ENCODE results near the gene B3GALT2. TPM values are rescaled to one million over a fixed set of nuclear protein-coding genes. Genes with fewer than 3 reads are reported as not detected.

B3GALT2 gene
- total RNA-seq, 2 donors from 2014 or later = not detected

DNA sequence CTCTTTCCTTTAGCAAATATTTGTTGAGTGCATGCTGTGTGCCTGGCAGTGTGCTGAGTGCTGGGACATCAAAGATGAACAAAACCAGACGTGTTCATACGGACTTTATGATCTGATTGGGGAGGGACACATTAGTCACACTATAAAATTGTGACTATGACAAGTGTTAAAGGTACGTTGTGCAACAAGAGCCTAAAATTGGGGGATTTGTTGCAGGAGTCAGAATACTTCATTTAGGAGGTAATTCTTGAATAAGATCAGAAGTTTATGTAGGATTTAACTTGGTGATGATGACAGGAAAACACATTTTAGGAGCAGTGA, 29.6 kb downstream of the B3GALT2 start:
- Mint-ChIP-seq H3K9me3 (no peaks in the 10 kb centered on the region), H3K27me3 (no peaks in the 10 kb centered on the region), H3K4me1 (ENCODE audit: low read depth in 2 of 2) (peaks cover 8 to 19% of the 10 kb centered on the region in 2 donors), H3K36me3 (peaks cover 5% of the 10 kb centered on the region), H3K27ac (no peak overlapping the region), H3K4me3 (no peak overlapping the region)
- ATAC-seq = no peak
- no peak for DNase-seq (ENCODE audit: low spot score)

DNA sequence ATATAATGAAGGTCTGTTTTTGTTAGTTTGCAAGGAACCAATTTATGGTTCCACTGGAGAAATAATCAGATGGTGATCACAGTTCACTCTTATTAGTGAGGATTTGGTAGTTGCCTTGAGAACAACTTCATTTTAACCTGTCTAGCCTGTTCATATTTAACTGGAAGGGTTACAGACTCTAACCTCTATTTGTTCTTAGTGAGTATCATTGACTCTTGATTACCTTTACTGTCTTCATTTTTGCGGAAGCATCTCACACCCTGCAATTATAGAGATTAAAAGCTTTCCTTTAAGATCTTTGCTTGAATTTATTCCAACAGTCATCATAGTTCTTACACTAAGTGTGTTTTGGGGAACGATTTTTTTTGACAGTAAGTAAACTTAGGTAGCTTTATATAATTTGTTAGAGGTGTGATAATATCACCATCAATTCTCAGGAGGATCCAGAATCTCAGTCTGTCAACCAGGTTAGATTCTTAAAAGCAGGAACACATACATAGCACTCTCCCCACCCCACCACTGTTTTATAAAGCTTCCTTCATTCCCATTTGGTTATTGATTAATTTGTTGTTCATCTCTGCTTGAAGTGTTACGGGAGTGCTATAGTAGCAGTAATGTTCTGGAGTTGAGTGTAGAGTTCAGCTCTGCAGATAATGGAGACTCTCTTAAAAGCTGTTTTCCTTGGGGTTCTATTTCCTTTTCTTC, 30.1 kb downstream of the B3GALT2 start:
- Mint-ChIP-seq H3K4me3 (no peak overlapping the region), H3K4me1 (ENCODE audit: low read depth in 2 of 2) (peaks cover 8 to 19% of the 10 kb centered on the region in 2 donors), H3K27me3 (no peaks in the 10 kb centered on the region), H3K9me3 (no peaks in the 10 kb centered on the region), H3K36me3 (peaks cover 5% of the 10 kb centered on the region), H3K27ac (no peak overlapping the region)
- ATAC-seq (no peak), DNase-seq (ENCODE audit: low spot score) (no peak)

DNA sequence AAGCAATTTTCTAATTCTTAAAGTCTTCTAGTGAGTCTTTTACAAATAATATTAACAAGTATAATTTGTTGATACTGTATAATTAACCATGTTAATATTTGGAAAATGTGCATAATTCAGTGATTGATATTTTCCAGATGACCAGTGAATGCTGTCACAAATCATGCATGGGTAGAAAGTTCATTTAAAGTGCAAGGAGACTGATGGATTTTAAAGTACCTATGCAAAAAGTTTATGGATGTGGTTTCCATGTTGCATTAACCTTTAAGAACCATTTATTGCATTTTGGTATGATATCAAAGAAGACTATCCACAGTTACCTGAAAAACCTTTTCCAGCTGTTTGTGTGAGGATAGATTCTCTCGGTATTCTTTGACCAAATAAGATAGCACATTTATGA, 41.4 kb downstream of the B3GALT2 start:
- H3K27me3 Mint-ChIP-seq = no peaks in the 10 kb centered on the region
- H3K36me3 Mint-ChIP-seq = peaks cover 5% of the 10 kb centered on the region
- H3K4me1 Mint-ChIP-seq (ENCODE audit: low read depth in 2 of 2) = peaks cover 5 to 7% of the 10 kb centered on the region in 2 donors
- H3K9me3 Mint-ChIP-seq = no peaks in the 10 kb centered on the region
- H3K4me3 Mint-ChIP-seq = no peak overlapping the region
- no peak overlapping the region for H3K27ac Mint-ChIP-seq
- DNase-seq (ENCODE audit: low spot score) = no peak
- ATAC-seq = no peak

DNA sequence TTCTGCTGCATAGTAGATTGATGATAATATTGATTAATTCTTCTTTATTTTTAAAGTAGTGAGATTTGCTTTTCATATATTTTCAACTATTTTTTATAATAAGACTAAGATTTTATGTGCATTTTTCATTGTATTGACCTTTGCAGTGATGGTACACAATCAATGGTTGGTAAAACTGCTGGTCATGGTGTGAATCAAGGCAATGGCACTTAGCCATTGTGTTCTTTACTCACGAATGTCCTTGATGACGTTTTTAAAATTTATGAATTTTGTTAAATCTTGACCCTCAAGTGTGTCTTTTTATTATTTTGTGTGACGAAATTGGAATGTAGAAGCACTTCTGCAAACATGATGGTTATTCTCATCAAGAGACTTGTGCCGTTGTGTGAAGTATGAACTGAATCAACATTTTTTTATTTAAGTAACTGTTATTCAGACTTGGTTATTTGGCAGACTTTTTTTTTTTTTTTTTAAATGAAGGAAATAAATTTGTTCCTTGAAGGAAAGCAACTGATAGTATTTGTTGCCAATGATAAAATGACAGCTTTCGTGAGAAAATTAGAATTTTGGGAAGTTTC, 42.0 kb downstream of the B3GALT2 start:
- DNase-seq (ENCODE audit: low spot score) (no peak), ATAC-seq (no peak)
- Mint-ChIP-seq H3K9me3 (no peaks in the 10 kb centered on the region), H3K27me3 (no peaks in the 10 kb centered on the region), H3K4me3 (no peak overlapping the region), H3K36me3 (peaks cover 10% of the 10 kb centered on the region), H3K4me1 (ENCODE audit: low read depth in 2 of 2) (peaks cover 7 to 9% of the 10 kb centered on the region in 2 donors), H3K27ac (no peak overlapping the region)

DNA sequence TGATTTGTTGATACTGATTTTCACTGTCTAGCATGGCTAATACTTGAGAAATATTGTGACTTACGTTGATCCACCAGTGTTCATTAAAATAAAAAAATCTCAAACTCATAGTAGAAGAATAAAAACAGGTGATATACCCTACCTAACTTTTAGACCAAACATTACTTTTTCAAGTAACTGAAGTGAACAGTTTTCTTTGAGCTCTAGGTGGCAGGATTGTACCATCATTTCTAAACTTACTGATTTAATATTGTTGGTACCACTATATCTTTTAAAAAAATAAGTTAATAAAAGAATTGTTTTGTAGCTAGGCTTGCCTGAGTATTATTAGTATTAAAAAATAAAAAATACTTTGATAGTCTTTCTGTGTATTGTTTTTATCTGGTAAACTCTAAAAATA, 43.1 kb downstream of the B3GALT2 start:
- Mint-ChIP-seq H3K27ac (no peak overlapping the region), H3K4me1 (ENCODE audit: low read depth in 2 of 2) (peaks cover 10 to 11% of the 10 kb centered on the region in 2 donors), H3K27me3 (no peaks in the 10 kb centered on the region), H3K9me3 (no peaks in the 10 kb centered on the region), H3K36me3 (peaks cover 15% of the 10 kb centered on the region), H3K4me3 (no peak overlapping the region)
- no peak for ATAC-seq
- no peak for DNase-seq (ENCODE audit: low spot score)

DNA sequence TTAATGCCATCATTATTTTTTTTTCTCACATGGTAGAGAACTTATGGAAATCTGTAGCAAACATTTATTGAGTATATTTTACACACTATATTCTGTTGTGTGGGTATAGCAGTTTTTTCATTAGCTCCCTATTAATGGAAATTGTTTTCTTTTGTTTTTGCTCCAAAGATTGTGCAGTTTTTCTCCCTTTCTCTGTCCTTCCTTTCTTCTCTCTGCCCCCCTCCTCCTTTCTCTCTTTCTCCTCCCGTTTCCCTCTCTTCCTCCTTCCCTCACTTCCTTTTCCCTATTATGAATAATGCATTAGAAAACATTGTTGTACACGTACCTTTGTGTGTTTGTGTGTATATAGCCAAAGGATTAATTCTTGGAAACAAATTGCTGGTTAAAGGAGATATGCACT, 44.0 kb downstream of the B3GALT2 start:
- peaks cover 10 to 11% of the 10 kb centered on the region in 2 donors for H3K4me1 Mint-ChIP-seq (ENCODE audit: low read depth in 2 of 2)
- peaks cover 23% of the 10 kb centered on the region for H3K36me3 Mint-ChIP-seq
- ATAC-seq (no peak), DNase-seq (ENCODE audit: low spot score) (no peak)
- no peak overlapping the region for H3K27ac Mint-ChIP-seq
- no peak overlapping the region for H3K4me3 Mint-ChIP-seq
- no peaks in the 10 kb centered on the region for H3K9me3 Mint-ChIP-seq
- H3K27me3 Mint-ChIP-seq = no peaks in the 10 kb centered on the region

DNA sequence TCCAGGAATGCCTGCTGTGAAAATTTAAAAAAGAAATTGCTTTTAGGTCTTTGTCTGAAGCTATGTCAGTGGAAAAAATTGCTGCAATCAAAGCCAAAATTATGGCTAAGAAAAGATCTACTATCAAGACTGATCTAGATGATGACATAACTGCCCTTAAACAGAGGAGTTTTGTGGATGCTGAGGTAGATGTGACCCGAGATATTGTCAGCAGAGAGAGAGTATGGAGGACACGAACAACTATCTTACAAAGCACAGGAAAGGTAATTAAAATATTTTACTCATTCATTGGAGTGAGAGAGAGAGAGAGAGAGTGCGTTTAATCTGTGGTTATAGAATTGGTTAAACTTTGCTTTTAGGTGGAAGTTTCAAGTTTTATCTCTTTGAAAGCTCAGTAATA, 44.6 kb downstream of the B3GALT2 start:
- Mint-ChIP-seq H3K36me3 (peaks cover 26% of the 10 kb centered on the region), H3K9me3 (no peaks in the 10 kb centered on the region), H3K27ac (peak overlapping the region in 1 of 2 donors; percentile 15), H3K4me1 (ENCODE audit: low read depth in 2 of 2) (peaks cover 10 to 11% of the 10 kb centered on the region in 2 donors), H3K4me3 (no peak overlapping the region), H3K27me3 (no peaks in the 10 kb centered on the region)
- ATAC-seq = no peak
- DNase-seq (ENCODE audit: low spot score) = no peak

DNA sequence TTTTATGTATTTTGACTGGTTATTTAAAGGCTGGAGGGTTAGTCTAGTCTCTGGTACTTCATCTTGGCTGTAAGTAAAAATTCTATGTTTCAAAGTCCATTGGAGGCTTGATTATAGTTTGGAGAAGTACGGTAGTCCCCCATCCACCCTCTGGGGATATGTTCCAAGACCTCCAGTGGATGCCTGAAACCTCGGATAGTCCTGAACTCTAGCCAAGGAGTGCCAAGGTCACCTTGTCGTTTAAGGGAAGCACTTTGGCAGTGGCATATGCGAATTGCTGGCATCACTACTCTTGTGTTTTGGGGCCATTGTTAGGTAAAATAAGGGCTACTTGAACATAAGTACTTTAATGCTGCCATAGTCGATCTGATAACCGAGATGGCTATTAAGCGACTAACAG, 46.2 kb downstream of the B3GALT2 start:
- DNase-seq (ENCODE audit: low spot score) (no peak), ATAC-seq (no peak)
- no peaks in the 10 kb centered on the region for H3K27me3 Mint-ChIP-seq
- H3K27ac Mint-ChIP-seq = peak overlapping the region in 1 of 2 donors; percentile 16
- H3K9me3 Mint-ChIP-seq = no peaks in the 10 kb centered on the region
- no peak overlapping the region for H3K4me3 Mint-ChIP-seq
- H3K4me1 Mint-ChIP-seq (ENCODE audit: low read depth in 2 of 2) = peaks cover 10 to 11% of the 10 kb centered on the region in 2 donors
- peaks cover 26% of the 10 kb centered on the region for H3K36me3 Mint-ChIP-seq

DNA sequence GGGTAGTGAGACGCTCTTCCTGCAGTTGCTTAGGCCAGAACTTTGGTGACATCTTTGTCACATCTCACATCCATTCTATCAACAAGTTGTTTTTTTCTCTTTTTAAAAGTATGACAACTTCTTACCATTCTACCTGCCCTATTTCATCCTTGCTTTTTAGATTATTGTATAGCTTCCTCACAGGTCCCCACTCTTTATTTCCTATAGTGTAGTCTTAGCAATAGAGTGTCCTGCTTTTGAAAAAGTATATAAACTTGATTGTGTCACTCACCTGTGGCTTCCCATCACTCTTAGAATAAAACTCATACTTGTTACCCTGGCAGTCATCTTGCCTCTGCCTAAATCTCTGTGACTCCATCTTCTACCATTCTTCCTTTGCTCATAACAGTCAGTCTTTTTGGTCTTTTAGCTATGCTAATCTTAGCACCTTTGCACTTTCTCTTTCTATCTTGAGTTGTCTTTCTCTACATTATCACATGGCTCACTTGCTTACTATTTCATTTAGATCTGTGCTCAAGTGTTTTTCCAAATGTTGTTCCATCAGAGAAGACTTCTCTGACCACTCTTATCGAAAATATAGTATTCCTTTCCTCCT, 55.0 kb downstream of the B3GALT2 start:
- H3K27ac Mint-ChIP-seq = peak overlapping the region in 1 of 2 donors; percentile 0
- H3K4me3 Mint-ChIP-seq = no peak overlapping the region
- DNase-seq (ENCODE audit: low spot score) (no peak), ATAC-seq (peak in 1 of 2 donors; percentile 52)
- H3K9me3 Mint-ChIP-seq = no peaks in the 10 kb centered on the region
- peaks cover 23% of the 10 kb centered on the region for H3K36me3 Mint-ChIP-seq
- H3K27me3 Mint-ChIP-seq = no peaks in the 10 kb centered on the region
- peaks cover 14 to 19% of the 10 kb centered on the region in 2 donors for H3K4me1 Mint-ChIP-seq (ENCODE audit: low read depth in 2 of 2)

Other genes starting within 250 kb of the B3GALT2 start
- 10 to 100 TPM; 67.9 to 76.8 TPM for gene UCHL5, start 127.3 kb downstream of the B3GALT2 start, total RNA-seq
- 10 to 100 TPM; 60.6 to 74.0 TPM for gene RO60, start 127.0 kb downstream of the B3GALT2 start, total RNA-seq
- 10 to 100 TPM; 22.9 to 23.6 TPM for gene GLRX2, start 81.2 kb downstream of the B3GALT2 start, total RNA-seq
- gene CDC73, start 64.6 kb downstream of the B3GALT2 start, total RNA-seq = 10 to 100 TPM; 71.8 to 76.5 TPM

All from natural killer cell treated with Interleukin-12 subunit alpha and Interleukin-12 subunit beta and Interleukin-15 and Interleukin-18, amount 100 ng/mL, for 72 hours (primary cell).